Measurements from ENCODE around the gene RAB10.
A peak's percentile ranks its signal among the peaks of the same experiment; 100 is the strongest.
"Not testable (repeated sequence)": the region's sequence is repeated elsewhere in the genome, so short reads cannot be mapped to it uniquely, and the experiment has no call there.

The RAB10 gene

GRCh38 chr2:26161926-26162325 is 128.0 kb downstream of the RAB10 start:
- TF ChIP-seq CTCF (IDR thresholded peaks at IDR 0.05) = no peak
- no peak for DNase-seq
- intact Hi-C loops (cut with DNase I; ENCODE audit: low total_unique reads) = no loop called here
- no peaks in the 10 kb centered on the region for H3K27me3 ChIP-seq
- H3K9me3 ChIP-seq = no peaks in the 10 kb centered on the region
- no peaks in the 10 kb centered on the region for H3K36me3 ChIP-seq
- no peak overlapping the region for H3K27ac ChIP-seq
- H3K4me3 ChIP-seq = no peak overlapping the region
- H3K4me1 ChIP-seq = no peaks in the 10 kb centered on the region

GRCh38 chr2:26162963-26163362 is 129.1 kb downstream of the RAB10 start:
- Histone ChIP-seq H3K27me3 (no peaks in the 10 kb centered on the region), H3K36me3 (no peaks in the 10 kb centered on the region), H3K27ac (no peak overlapping the region), H3K4me1 (no peaks in the 10 kb centered on the region), H3K9me3 (no peaks in the 10 kb centered on the region), H3K4me3 (no peak overlapping the region)
- intact Hi-C loops (cut with DNase I; ENCODE audit: low total_unique reads) = no loop called here
- TF ChIP-seq CTCF (IDR thresholded peaks at IDR 0.05) = no peak
- DNase-seq = peak in 1 of 2 donors; percentile 6

GRCh38 chr2:26164231-26164630 is 130.3 kb downstream of the RAB10 start:
- H3K4me1 ChIP-seq = no peaks in the 10 kb centered on the region
- H3K27me3 ChIP-seq = no peaks in the 10 kb centered on the region
- no peak for TF ChIP-seq CTCF (IDR thresholded peaks at IDR 0.05)
- H3K36me3 ChIP-seq = no peaks in the 10 kb centered on the region
- intact Hi-C loops (cut with DNase I; ENCODE audit: low total_unique reads) = no loop called here
- no peak for DNase-seq
- H3K27ac ChIP-seq = no peak overlapping the region
- H3K4me3 ChIP-seq = no peak overlapping the region
- no peaks in the 10 kb centered on the region for H3K9me3 ChIP-seq

GRCh38 chr2:26164641-26165211 is 130.8 kb downstream of the RAB10 start:
- H3K4me3 ChIP-seq = no peak overlapping the region
- no peaks in the 10 kb centered on the region for H3K4me1 ChIP-seq
- DNase-seq = peak in 1 of 2 donors; percentile 21
- H3K27me3 ChIP-seq = no peaks in the 10 kb centered on the region
- no peak for TF ChIP-seq CTCF (IDR thresholded peaks at IDR 0.05)
- no peak overlapping the region for H3K27ac ChIP-seq
- H3K36me3 ChIP-seq = no peaks in the 10 kb centered on the region
- no peaks in the 10 kb centered on the region for H3K9me3 ChIP-seq
- intact Hi-C loops (cut with DNase I; ENCODE audit: low total_unique reads) = no loop called here

- Histone ChIP-seq H3K4me1 (no peaks in the 10 kb centered on the region), H3K4me3 (no peak overlapping the region), H3K36me3 (no peaks in the 10 kb centered on the region), H3K9me3 (no peaks in the 10 kb centered on the region), H3K27ac (no peak overlapping the region), H3K27me3 (no peaks in the 10 kb centered on the region)
- TF ChIP-seq CTCF (IDR thresholded peaks at IDR 0.05) = no peak
- intact Hi-C loops (cut with DNase I; ENCODE audit: low total_unique reads) = no loop called here
- peak in 1 of 2 donors; percentile 6 for DNase-seq
Measured at GRCh38 chr2:26165403-26165802, 131.5 kb downstream of the RAB10 start.

GRCh38 chr2:26166541-26166940 is 132.7 kb downstream of the RAB10 start:
- H3K27me3 ChIP-seq; H3K4me1 ChIP-seq; H3K36me3 ChIP-seq; intact Hi-C loops (cut with DNase I; ENCODE audit: low total_unique reads); H3K4me3 ChIP-seq; H3K9me3 ChIP-seq; H3K27ac ChIP-seq: not testable (repeated sequence)
- peak in 1 of 2 donors; percentile 21 for DNase-seq
